ENCODE results near the gene VSIR.

VSIR gene

GRCh38 chr10:71812016-71812912, 38.9 kb upstream of the VSIR start:
- Histone ChIP-seq H3K4me1 (ENCODE audit: insufficient read depth, low read length) (no peaks in the 10 kb centered on the region), H3K9me3 (ENCODE audit: control insufficient read depth, insufficient read depth, low read length) (no peaks in the 10 kb centered on the region), H3K9ac (ENCODE audit: low read depth, low read length) (no peak overlapping the region), H3K36me3 (ENCODE audit: insufficient read depth, low read length) (peaks cover 5% of the 10 kb centered on the region; the same call in 1 of the 2 replicates)

GRCh38 chr10:71811351-71811750, 38.0 kb upstream of the VSIR start:
- H3K9me3 ChIP-seq (ENCODE audit: control insufficient read depth, insufficient read depth, low read length): no peaks in the 10 kb centered on the region
- H3K36me3 ChIP-seq (ENCODE audit: insufficient read depth, low read length): peaks cover 4% of the 10 kb centered on the region; the same call in 1 of the 2 replicates
- no peak overlapping the region for H3K9ac ChIP-seq (ENCODE audit: low read depth, low read length)
- H3K4me1 ChIP-seq (ENCODE audit: insufficient read depth, low read length): no peaks in the 10 kb centered on the region

GRCh38 chr10:71810048-71810750, 36.9 kb upstream of the VSIR start:
- H3K9ac ChIP-seq (ENCODE audit: low read depth, low read length): no peak overlapping the region
- H3K4me1 ChIP-seq (ENCODE audit: insufficient read depth, low read length): no peaks in the 10 kb centered on the region; the same call in 1 of the 2 replicates
- H3K9me3 ChIP-seq (ENCODE audit: control insufficient read depth, insufficient read depth, low read length): no peaks in the 10 kb centered on the region
- H3K36me3 ChIP-seq (ENCODE audit: insufficient read depth, low read length): no peaks in the 10 kb centered on the region; the same call in 1 of the 2 replicates

GRCh38 chr10:71809628-71810027, 36.3 kb upstream of the VSIR start:
- no peaks in the 10 kb centered on the region; the same call in 1 of the 2 replicates for H3K4me1 ChIP-seq (ENCODE audit: insufficient read depth, low read length)
- H3K9me3 ChIP-seq (ENCODE audit: control insufficient read depth, insufficient read depth, low read length): no peaks in the 10 kb centered on the region
- no peaks in the 10 kb centered on the region; the same call in 1 of the 2 replicates for H3K36me3 ChIP-seq (ENCODE audit: insufficient read depth, low read length)
- no peak overlapping the region for H3K9ac ChIP-seq (ENCODE audit: low read depth, low read length)

GRCh38 chr10:71807557-71808510, 34.5 kb upstream of the VSIR start:
- Histone ChIP-seq H3K4me1 (ENCODE audit: insufficient read depth, low read length) (no peaks in the 10 kb centered on the region; the same call in 1 of the 2 replicates), H3K36me3 (ENCODE audit: insufficient read depth, low read length) (no peaks in the 10 kb centered on the region), H3K9me3 (ENCODE audit: control insufficient read depth, insufficient read depth, low read length) (no peaks in the 10 kb centered on the region), H3K9ac (ENCODE audit: low read depth, low read length) (no peak overlapping the region)

GRCh38 chr10:71806704-71807556, 33.6 kb upstream of the VSIR start:
- Histone ChIP-seq H3K9me3 (ENCODE audit: control insufficient read depth, insufficient read depth, low read length) (no peaks in the 10 kb centered on the region), H3K4me1 (ENCODE audit: insufficient read depth, low read length) (no peaks in the 10 kb centered on the region; the same call in 1 of the 2 replicates), H3K9ac (ENCODE audit: low read depth, low read length) (no peak overlapping the region), H3K36me3 (ENCODE audit: insufficient read depth, low read length) (no peaks in the 10 kb centered on the region)

- Histone ChIP-seq H3K4me1 (ENCODE audit: insufficient read depth, low read length) (no peaks in the 10 kb centered on the region; the same call in 1 of the 2 replicates), H3K36me3 (ENCODE audit: insufficient read depth, low read length) (no peaks in the 10 kb centered on the region), H3K9ac (ENCODE audit: low read depth, low read length) (peak overlapping the region; percentile 19; the same call in 1 of the 2 replicates), H3K9me3 (ENCODE audit: control insufficient read depth, insufficient read depth, low read length) (no peaks in the 10 kb centered on the region)
Measured at GRCh38 chr10:71805776-71806703, 32.7 kb upstream of the VSIR start.

GRCh38 chr10:71804077-71804476, 30.8 kb upstream of the VSIR start:
- no peaks in the 10 kb centered on the region for H3K36me3 ChIP-seq (ENCODE audit: insufficient read depth, low read length)
- H3K9ac ChIP-seq (ENCODE audit: low read depth, low read length): no peak overlapping the region
- no peaks in the 10 kb centered on the region; the same call in 1 of the 2 replicates for H3K4me1 ChIP-seq (ENCODE audit: insufficient read depth, low read length)
- no peaks in the 10 kb centered on the region for H3K9me3 ChIP-seq (ENCODE audit: control insufficient read depth, insufficient read depth, low read length)

GRCh38 chr10:71802715-71803488, 29.6 kb upstream of the VSIR start:
- no peak overlapping the region for H3K9ac ChIP-seq (ENCODE audit: low read depth, low read length)
- H3K36me3 ChIP-seq (ENCODE audit: insufficient read depth, low read length): no peaks in the 10 kb centered on the region
- H3K4me1 ChIP-seq (ENCODE audit: insufficient read depth, low read length): no peaks in the 10 kb centered on the region; the same call in 1 of the 2 replicates
- H3K9me3 ChIP-seq (ENCODE audit: control insufficient read depth, insufficient read depth, low read length): no peaks in the 10 kb centered on the region

GRCh38 chr10:71802235-71802634, 28.9 kb upstream of the VSIR start:
- Histone ChIP-seq H3K9ac (ENCODE audit: low read depth, low read length) (no peak overlapping the region), H3K9me3 (ENCODE audit: control insufficient read depth, insufficient read depth, low read length) (no peaks in the 10 kb centered on the region), H3K36me3 (ENCODE audit: insufficient read depth, low read length) (no peaks in the 10 kb centered on the region), H3K4me1 (ENCODE audit: insufficient read depth, low read length) (no peaks in the 10 kb centered on the region; the same call in 1 of the 2 replicates)

GRCh38 chr10:71801361-71801760, 28.0 kb upstream of the VSIR start:
- no peaks in the 10 kb centered on the region for H3K36me3 ChIP-seq (ENCODE audit: insufficient read depth, low read length)
- H3K9me3 ChIP-seq (ENCODE audit: control insufficient read depth, insufficient read depth, low read length): no peaks in the 10 kb centered on the region
- no peaks in the 10 kb centered on the region; the same call in 1 of the 2 replicates for H3K4me1 ChIP-seq (ENCODE audit: insufficient read depth, low read length)
- H3K9ac ChIP-seq (ENCODE audit: low read depth, low read length): no peak overlapping the region
